ENCODE measurements around the gene ZNF274.

Gene ZNF274

GRCh38 chr19:58209577-58209976 is 26.7 kb downstream of the ZNF274 start:
- TF ChIP-seq EGR1 (IDR thresholded peaks at IDR 0.05) (no peak), NFIC (IDR thresholded peaks at IDR 0.05) (no peak), RAD21 (IDR thresholded peaks at IDR 0.05; ENCODE audit: low read depth) (no peak), TCF12 (IDR thresholded peaks at IDR 0.05; ENCODE audit: low read depth) (no peak), REST (IDR thresholded peaks at IDR 0.05; ENCODE audit: low read depth) (no peak), CREB1 (IDR thresholded peaks at IDR 0.05; ENCODE audit: low read depth) (no peak), CEBPB (IDR thresholded peaks at IDR 0.05) (no peak), TEAD4 (IDR thresholded peaks at IDR 0.05) (no peak), TAF1 (IDR thresholded peaks at IDR 0.05; ENCODE audit: low read depth) (no peak), USF1 (IDR thresholded peaks at IDR 0.05) (no peak), FOXM1 (IDR thresholded peaks at IDR 0.05; ENCODE audit: borderline replicate concordance, low read depth) (no peak), YY1 (IDR thresholded peaks at IDR 0.05; ENCODE audit: low read depth) (no peak), EP300 (IDR thresholded peaks at IDR 0.05; ENCODE audit: borderline replicate concordance) (no peak), MAX (IDR thresholded peaks at IDR 0.05) (no peak), ZBTB7A (IDR thresholded peaks at IDR 0.05; ENCODE audit: low read depth) (no peak)

- no peak for TF ChIP-seq TAF1 (IDR thresholded peaks at IDR 0.05; ENCODE audit: low read depth)
- no peak for TF ChIP-seq YY1 (IDR thresholded peaks at IDR 0.05; ENCODE audit: low read depth)
Observed at GRCh38 chr19:58212336-58213074, 29.6 kb downstream of the ZNF274 start.

GRCh38 chr19:58213075-58213369 is 30.2 kb downstream of the ZNF274 start:
- TF ChIP-seq TEAD4 (IDR thresholded peaks at IDR 0.05) (no peak), FOXM1 (IDR thresholded peaks at IDR 0.05; ENCODE audit: borderline replicate concordance, low read depth) (no peak), EP300 (IDR thresholded peaks at IDR 0.05; ENCODE audit: borderline replicate concordance) (no peak), CREB1 (IDR thresholded peaks at IDR 0.05; ENCODE audit: low read depth) (no peak), RAD21 (IDR thresholded peaks at IDR 0.05; ENCODE audit: low read depth) (no peak), YY1 (IDR thresholded peaks at IDR 0.05; ENCODE audit: low read depth) (no peak), MAX (IDR thresholded peaks at IDR 0.05) (no peak), CEBPB (IDR thresholded peaks at IDR 0.05) (no peak), NFIC (IDR thresholded peaks at IDR 0.05) (no peak), EGR1 (IDR thresholded peaks at IDR 0.05) (no peak)

GRCh38 chr19:58217069-58217481 is 34.2 kb downstream of the ZNF274 start:
- TF ChIP-seq TAF1 (IDR thresholded peaks at IDR 0.05; ENCODE audit: low read depth) (no peak), CEBPB (IDR thresholded peaks at IDR 0.05) (no peak), ZBTB7A (IDR thresholded peaks at IDR 0.05; ENCODE audit: low read depth) (no peak), USF1 (IDR thresholded peaks at IDR 0.05) (no peak), YY1 (IDR thresholded peaks at IDR 0.05; ENCODE audit: low read depth) (no peak), MAX (IDR thresholded peaks at IDR 0.05) (no peak)

- TF ChIP-seq RAD21 (IDR thresholded peaks at IDR 0.05; ENCODE audit: low read depth) (no peak), TEAD4 (IDR thresholded peaks at IDR 0.05) (no peak), EP300 (IDR thresholded peaks at IDR 0.05; ENCODE audit: borderline replicate concordance) (no peak), ZBTB7A (IDR thresholded peaks at IDR 0.05; ENCODE audit: low read depth) (no peak), MAX (IDR thresholded peaks at IDR 0.05) (no peak), NFIC (IDR thresholded peaks at IDR 0.05) (no peak), CREB1 (IDR thresholded peaks at IDR 0.05; ENCODE audit: low read depth) (no peak), EGR1 (IDR thresholded peaks at IDR 0.05) (no peak), CEBPB (IDR thresholded peaks at IDR 0.05) (no peak), TCF12 (IDR thresholded peaks at IDR 0.05; ENCODE audit: low read depth) (no peak), TAF1 (IDR thresholded peaks at IDR 0.05; ENCODE audit: low read depth) (no peak), REST (IDR thresholded peaks at IDR 0.05; ENCODE audit: low read depth) (no peak), USF1 (IDR thresholded peaks at IDR 0.05) (no peak), FOXM1 (IDR thresholded peaks at IDR 0.05; ENCODE audit: borderline replicate concordance, low read depth) (no peak), YY1 (IDR thresholded peaks at IDR 0.05; ENCODE audit: low read depth) (no peak)
Observed at GRCh38 chr19:58217607-58218391, 34.9 kb downstream of the ZNF274 start.

Data from Ishikawa (cell line).